ENCODE data around the gene MSS51.
A peak's percentile ranks its signal among the peaks of the same experiment; 100 is the strongest.
"Not testable (repeated sequence)": the region's sequence is repeated elsewhere in the genome, so short reads cannot be mapped to it uniquely, and the experiment has no call there.

Gene MSS51

GRCh38 chr10:73413528-73414229 is 19.7 kb downstream of the MSS51 start, which contains the start of gene ANXA7:
Gene ANXA7, minus strand, starts transcription at chr10:73414058. Its CDS starts 13,202 bp downstream, at chr10:73400856.
- peak; percentile 37 to 73 for DNase-seq

GRCh38 chr10:73413108-73413527 is 20.2 kb downstream of the MSS51 start:
- DNase-seq = peak; percentile 23 to 25

GRCh38 chr10:73410897-73411296 is 22.5 kb downstream of the MSS51 start:
- no peak for DNase-seq

GRCh38 chr10:73408978-73409521 is 24.3 kb downstream of the MSS51 start:
- no peak for DNase-seq

GRCh38 chr10:73408061-73408460 is 25.3 kb downstream of the MSS51 start:
- no peak for DNase-seq

- DNase-seq = no peak
Measured at GRCh38 chr10:73407495-73407894, 25.9 kb downstream of the MSS51 start.

- DNase-seq = no peak
Measured at GRCh38 chr10:73406846-73407245, 26.5 kb downstream of the MSS51 start.

- DNase-seq = no peak
Measured at GRCh38 chr10:73405556-73405955, 27.8 kb downstream of the MSS51 start.

- DNase-seq = no peak
Measured at GRCh38 chr10:73404690-73405089, 28.7 kb downstream of the MSS51 start.

- DNase-seq = no peak
Measured at GRCh38 chr10:73401636-73402035, 31.7 kb downstream of the MSS51 start.

- DNase-seq = no peak
Measured at GRCh38 chr10:73399063-73399462, 34.3 kb downstream of the MSS51 start.

GRCh38 chr10:73398024-73398423 is 35.3 kb downstream of the MSS51 start:
- DNase-seq = no peak

- not testable (repeated sequence) for DNase-seq
Measured at GRCh38 chr10:73394325-73394724, 39.0 kb downstream of the MSS51 start.

GRCh38 chr10:73388228-73388627 is 45.1 kb downstream of the MSS51 start:
- DNase-seq = no peak

- no peak for DNase-seq
Measured at GRCh38 chr10:73386583-73386982, 46.8 kb downstream of the MSS51 start.

- DNase-seq = no peak
Measured at GRCh38 chr10:73379064-73379748, 54.2 kb downstream of the MSS51 start.

- DNase-seq = no peak
Measured at GRCh38 chr10:73376679-73377078, 56.7 kb downstream of the MSS51 start.

Data from SHP77 (cell line).